Stimulated activated CD4-positive, alpha-beta T cell treated with anti-CD3 and anti-CD28 coated beads, TNF-alpha, amount 100 ng/mL, for 24 hours (primary cell): Measurements from ENCODE around the gene ZBTB20.
A peak's percentile ranks its signal among the peaks of the same experiment; 100 is the strongest.

ENCODE experiments used
- DNase-seq, 3 experiments: peaks; one replicate each; pipeline ENCODE4 v3.0.0-alpha.2; 2020; ENCODE audit warnings: low read depth in 3 of 3

The ZBTB20 gene

DNA sequence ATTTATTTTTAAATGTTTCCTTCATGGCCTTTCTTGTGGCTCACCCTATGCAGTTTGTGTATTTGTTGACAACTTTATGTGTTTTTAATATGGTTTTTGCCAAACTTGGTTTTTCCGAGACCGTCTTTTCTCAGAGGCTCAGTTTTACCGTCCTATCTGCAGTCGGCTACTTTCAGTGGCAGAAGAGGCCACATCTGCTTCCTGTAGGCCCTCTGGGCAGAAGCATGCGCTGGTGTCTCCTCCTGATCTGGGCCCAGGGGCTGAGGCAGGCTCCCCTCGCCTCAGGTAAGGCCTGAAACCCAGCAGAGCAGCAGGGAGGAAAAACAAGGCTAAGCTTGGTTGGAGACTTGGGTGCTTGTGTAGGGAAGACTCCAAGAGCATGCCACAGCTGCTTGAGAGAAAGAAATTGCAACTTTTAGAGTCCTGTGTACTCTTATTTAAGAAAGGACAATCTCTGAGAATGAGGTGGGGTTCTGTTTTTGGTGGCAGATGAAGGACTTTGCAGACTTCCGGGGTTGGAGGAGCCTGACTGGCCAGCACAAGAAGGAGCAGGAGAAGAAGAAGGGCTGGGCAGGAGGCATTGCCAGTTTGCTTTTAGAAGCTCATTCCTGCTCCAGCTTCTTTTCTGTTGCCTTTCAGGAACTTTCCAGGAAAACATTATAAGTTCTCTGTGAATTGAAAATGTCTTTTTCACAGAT, 853.1 kb downstream of the ZBTB20 start, which contains the start of gene TIGIT:
Gene TIGIT, plus strand, starts transcription at position 191 of the 698 bp plus-strand sequence. Its CDS starts 34 bp downstream, at position 225.
- no peak for DNase-seq

DNA sequence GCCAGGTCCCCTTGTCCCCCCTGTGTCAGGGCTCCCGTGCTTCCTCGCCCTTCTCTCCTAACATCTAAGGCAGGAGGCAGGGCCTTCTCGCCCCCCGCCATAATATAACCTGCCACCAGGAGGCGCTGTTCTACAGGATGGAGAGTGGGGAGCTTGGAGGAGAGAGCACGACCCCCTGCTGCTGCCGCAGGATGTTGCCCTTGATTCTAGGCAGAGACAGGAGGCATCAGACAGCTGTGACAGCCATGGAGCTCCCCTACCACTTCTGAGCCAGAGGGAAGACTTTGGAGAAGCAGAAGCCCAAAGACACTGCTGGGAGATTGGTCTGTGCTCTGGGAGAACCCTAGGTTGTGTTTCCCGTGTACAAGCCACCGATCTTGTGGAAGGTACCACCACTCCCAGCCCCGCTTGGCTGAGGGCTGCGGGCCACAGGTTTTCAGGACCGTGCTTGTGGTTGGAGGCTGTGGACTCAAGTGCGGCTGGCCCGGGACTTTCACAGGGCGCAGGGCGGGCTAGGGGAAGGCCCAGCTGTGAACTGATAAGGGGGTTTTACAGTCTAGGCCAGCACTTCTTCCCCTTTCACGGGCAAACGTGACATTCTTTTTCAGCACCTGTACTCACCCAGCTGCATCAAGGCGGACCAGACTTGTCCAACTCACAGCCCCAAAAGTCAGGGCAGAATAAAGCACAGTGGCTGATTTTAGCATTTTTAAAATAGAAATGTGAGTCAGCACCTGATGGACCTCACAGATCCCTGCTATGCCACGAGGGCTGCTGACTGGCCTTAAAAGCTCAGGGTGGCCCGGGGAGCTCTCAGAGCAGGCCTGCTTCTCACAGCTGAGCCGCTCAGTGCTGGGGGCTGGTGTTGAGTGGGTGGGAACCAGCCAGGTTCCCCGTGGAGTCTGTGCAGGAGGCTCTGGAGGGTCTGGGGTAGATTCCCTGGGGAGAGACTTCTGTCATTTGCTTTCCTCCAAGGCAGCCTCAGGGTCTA, 855.9 kb downstream of the ZBTB20 start:
- peak; percentile 80 to 91 (median 82) for DNase-seq

DNA sequence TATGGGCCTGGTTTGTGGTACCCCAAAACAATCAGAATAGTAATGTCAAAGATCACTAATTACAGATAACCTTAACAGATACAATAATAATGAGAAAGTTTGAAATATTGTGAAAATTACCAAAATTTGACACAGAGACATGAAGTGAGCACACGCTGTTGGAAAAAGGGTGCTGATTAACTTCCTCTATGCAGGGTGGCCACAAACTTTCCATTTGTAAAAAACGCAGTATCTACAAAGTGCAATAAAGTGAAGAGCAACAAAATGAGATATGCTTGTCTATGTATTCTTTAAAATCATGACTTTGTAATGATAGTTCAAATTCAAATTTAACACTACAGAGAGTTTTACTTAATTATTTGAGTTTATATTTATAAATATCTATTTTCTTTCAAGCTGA, 860.8 kb downstream of the ZBTB20 start:
- DNase-seq, result no peak

DNA sequence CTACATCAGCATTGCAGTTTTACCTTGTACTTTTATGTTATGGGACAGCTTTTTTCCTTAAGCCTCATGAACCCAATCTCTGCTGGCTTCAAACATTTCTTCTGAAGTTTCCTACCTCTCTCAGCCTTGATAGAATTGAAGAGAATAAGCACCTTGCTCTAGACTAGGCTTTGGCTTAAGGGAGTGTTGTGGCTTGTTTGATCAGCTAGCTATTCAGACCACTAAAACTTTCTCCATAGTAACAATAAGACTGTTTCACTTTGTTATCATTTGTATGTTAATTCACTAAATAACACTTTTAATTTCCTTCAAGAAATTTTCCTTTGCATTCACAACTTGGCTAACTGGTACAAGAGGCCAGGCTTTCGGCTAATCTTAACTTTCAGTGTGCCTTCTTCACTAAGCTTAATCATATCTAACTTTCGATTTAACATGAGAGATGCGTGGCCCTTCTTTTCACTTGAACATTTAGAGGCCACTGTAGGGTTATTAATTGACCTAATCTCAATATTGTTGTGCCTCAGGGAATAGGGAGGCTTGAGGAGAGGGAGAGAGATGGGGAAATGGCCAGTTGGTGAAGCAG, 861.3 kb downstream of the ZBTB20 start:
- no peak for DNase-seq

DNA sequence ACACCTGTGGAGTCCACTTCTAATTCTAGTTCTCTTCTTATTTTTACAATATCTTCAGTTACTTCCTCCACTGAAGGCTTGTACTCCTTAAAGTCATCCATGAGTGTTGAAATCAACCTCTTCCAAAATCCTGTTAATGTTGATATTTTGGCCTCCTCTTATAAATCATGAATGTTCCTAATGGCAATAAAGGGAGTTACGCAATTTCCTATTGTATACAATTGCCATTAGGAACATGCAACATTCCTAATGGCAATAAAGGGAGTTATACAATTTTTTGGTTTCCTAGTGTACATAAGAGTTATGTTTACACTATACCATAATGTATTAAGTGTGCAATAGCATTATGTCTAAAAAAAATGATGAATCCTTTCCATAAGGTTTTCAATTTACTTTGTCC, 862.4 kb downstream of the ZBTB20 start:
- no peak for DNase-seq
